A549 (cell line): ENCODE measurements around the gene SORCS3. TPM values are rescaled to one million over a fixed set of nuclear protein-coding genes. Genes with fewer than 3 reads are reported as not detected.

Experiments
- ATAC-seq, 2 experiments: fragments of 200-7000 bp in 1 of 2; fragments of >200 bp in 1 of 2; cut with Nextera tagmentation in 1 of 2; cut with Tn5 transposase in 1 of 2; 3 replicates each; pipeline versions ENCODE4 v1.8.0 to v1.9.1; 2018 to 2020; ENCODE audit warnings: mild to moderate bottlenecking in 1 of 2, moderate library complexity in 1 of 2
- CTCF ChIA-PET: fragments of 300-600 bp; sonication (Branson Sonifier 250); formaldehyde crosslinking; extraction: SDS; loops from one replicate; lab custom pipeline; 2021; ENCODE audit warnings: antibody characterized with exemption, inconsistent platforms; lab: Yijun Ruan, JAX
- POLR2A ChIA-PET: fragments of 350-600 bp; formaldehyde crosslinking; extraction: SDS; loops from one replicate; lab custom pipeline; 2021; ENCODE audit warnings: antibody characterized with exemption, inconsistent platforms; lab: Yijun Ruan, JAX
- DNase-seq, 2 experiments: peaks; one replicate each; pipeline versions ENCODE4 v3.0.0 to v3.0.0-alpha.2; 2011 to 2016; ENCODE audit warnings: low read depth in 1 of 2, low spot score in 1 of 2
- FAIRE-seq: peaks from 2 replicates; lab custom pipeline; 2011; peaks lifted over from hg19 to GRCh38; lab: Jason Lieb, UNC
- H3K27ac ChIP-seq, 2 experiments: fragments of >200 bp; sonication (Bioruptor Twin); formaldehyde crosslinking; 3 replicates each; pipeline ENCODE4 v1.5.1; 2016 to 2017
- H3K4me1 ChIP-seq: fragments of >200 bp; sonication (Bioruptor Twin); formaldehyde crosslinking; 3 replicates; pipeline ENCODE4 v1.6.1; 2016
- H3K4me2 ChIP-seq: fragments of >200 bp; sonication (Bioruptor Twin); formaldehyde crosslinking; 3 replicates; pipeline ENCODE4 v1.6.1; 2016
- H3K4me3 ChIP-seq: fragments of >200 bp; sonication (Bioruptor Twin); formaldehyde crosslinking; 3 replicates; pipeline ENCODE4 v1.5.1; 2016
- H3K9me3 ChIP-seq: fragments of >200 bp; sonication (Bioruptor Twin); formaldehyde crosslinking; 3 replicates; pipeline ENCODE4 v1.6.1; 2016
- ATOH8 ChIP-seq: fragments of 250-450 bp; sonication (Bioruptor Pico); IDR thresholded peaks from 2 replicates; pipeline ENCODE4 v1.5.0; 2020; ENCODE audit warnings: low read depth, mild to moderate bottlenecking, moderate library complexity
- BHLHE40 ChIP-seq: IDR thresholded peaks from 2 replicates; pipeline ENCODE4 v1.6.1; 2012; ENCODE audit warnings: low read depth, low read length, inconsistent platforms
- CBX8 ChIP-seq: fragments of 200-600 bp; sonication (generic); IDR thresholded peaks from 2 replicates; pipeline ENCODE4 v1.6.1; 2016
- CHD2 ChIP-seq: fragments of 150-350 bp; IDR thresholded peaks from 2 replicates; pipeline ENCODE4 v1.6.1; 2014; ENCODE audit warnings: low read length; ENCODE audit not compliant: partially characterized antibody
- E2F6 ChIP-seq: IDR thresholded peaks from 2 replicates; pipeline ENCODE4 v1.6.1; 2012; ENCODE audit warnings: low read depth, borderline replicate concordance
- EHMT2 ChIP-seq: fragments of 200-600 bp; sonication (generic); IDR thresholded peaks from 2 replicates; pipeline ENCODE4 v1.6.1; 2016; ENCODE audit warnings: antibody characterized with exemption, low read depth, mild to moderate bottlenecking, moderate library complexity
- ELK1 ChIP-seq: fragments of 150-350 bp; IDR thresholded peaks from 2 replicates; pipeline ENCODE4 v1.6.1; 2014; ENCODE audit warnings: low read depth, mild to moderate bottlenecking, low read length
- EP300 ChIP-seq, 2 experiments: fragments of >200 bp; sonication (Bioruptor Twin); formaldehyde crosslinking; IDR thresholded peaks; 2 replicates in 1 of 2; 3 replicates in 1 of 2; pipeline ENCODE4 v1.6.1; 2016 to 2017
- HMGXB4 ChIP-seq: fragments of 250-450 bp; sonication (Bioruptor Pico); IDR thresholded peaks from 2 replicates; pipeline ENCODE4 v1.5.0; 2021; ENCODE audit warnings: mild to moderate bottlenecking, moderate library complexity, borderline replicate concordance
- HOXA7 ChIP-seq: fragments of 250-450 bp; sonication (Bioruptor Pico); IDR thresholded peaks from 2 replicates; pipeline ENCODE4 v1.5.0; 2020; ENCODE audit warnings: mild to moderate bottlenecking, moderate library complexity
- HOXB5 ChIP-seq: fragments of 250-450 bp; sonication (Bioruptor Pico); IDR thresholded peaks from 2 replicates; pipeline ENCODE4 v1.5.0; 2020; ENCODE audit warnings: mild to moderate bottlenecking, moderate library complexity
- JUN ChIP-seq, 2 experiments: fragments of >200 bp; sonication (Bioruptor Twin); formaldehyde crosslinking; IDR thresholded peaks; 2 replicates in 1 of 2; 3 replicates in 1 of 2; pipeline ENCODE4 v1.6.1; 2016 to 2017
- KDM5A ChIP-seq: fragments of 200-600 bp; sonication (generic); IDR thresholded peaks from 2 replicates; pipeline ENCODE4 v1.6.1; 2016; ENCODE audit warnings: antibody characterized with exemption, mild to moderate bottlenecking
- MYC ChIP-seq: IDR thresholded peaks from 2 replicates; pipeline ENCODE4 v1.6.1; 2012; ENCODE audit warnings: mild to moderate bottlenecking, inconsistent platforms, low read length, improper control_type of control experiment, borderline replicate concordance
- NPAS2 ChIP-seq: fragments of 250-450 bp; sonication (Bioruptor Pico); IDR thresholded peaks from 2 replicates; pipeline ENCODE4 v1.8.0; 2022; ENCODE audit warnings: mild to moderate bottlenecking, moderate library complexity, borderline replicate concordance
- NR3C1 ChIP-seq: fragments of >200 bp; sonication (Bioruptor Twin); formaldehyde crosslinking; IDR thresholded peaks from 3 replicates; pipeline ENCODE4 v1.6.1; 2017
- POLR2AphosphoS2 ChIP-seq: conservative IDR thresholded peaks from 2 replicates; pipeline ENCODE4 v1.6.1; 2012; ENCODE audit warnings: low read length, improper control_type of control experiment, inconsistent platforms
- SREBF2 ChIP-seq: fragments of 450-650 bp; IDR thresholded peaks from 2 replicates; pipeline ENCODE4 v1.6.1; 2014; ENCODE audit warnings: mild to moderate bottlenecking, moderate library complexity
- USF2 ChIP-seq: fragments of 450-650 bp; IDR thresholded peaks from 2 replicates; pipeline ENCODE4 v1.6.1; 2014; ENCODE audit warnings: antibody characterized with exemption
- ZNF302 ChIP-seq: fragments of 250-450 bp; sonication (Bioruptor Pico); IDR thresholded peaks from 2 replicates; pipeline ENCODE4 v1.9.0; 2021; ENCODE audit warnings: inconsistent platforms, mild to moderate bottlenecking, moderate library complexity
- ZSCAN20 ChIP-seq: fragments of 250-450 bp; sonication (Bioruptor Pico); IDR thresholded peaks from 2 replicates; pipeline ENCODE4 v1.8.0; 2022; ENCODE audit warnings: mild to moderate bottlenecking, moderate library complexity
- WGBS: methylation state at CpG from one replicate; pipeline ENCODE4 v1.1.6; 2017; ENCODE audit errors: missing lambda C conversion rate; 5-methylcytosine and 5-hydroxymethylcytosine counted together
- polyA plus RNA-seq, 4 experiments: library from polyadenylated mRNA; depleted of rRNA in 3 of 4; stranded (reverse); fragments of >200 nt; fragmentation: RNase III in 1 of 4; extraction: RNeasy Plus Mini Kit Qiagen cat#74134 plus additional on column Dnase treatment in 1 of 4; gene quantifications; 2 replicates in 3 of 4; 3 replicates in 1 of 4; pipeline ENCODE4 v1.2.3, GENCODE V29; 2011 to 2017
- TF ChIP-seq, protein P1 (sequence below): fragments of 200-600 bp; sonication (generic); IDR thresholded peaks from 2 replicates; pipeline ENCODE4 v1.6.1; 2016; ENCODE audit warnings: antibody characterized with exemption, mild to moderate bottlenecking, moderate library complexity

The SORCS3 gene
- polyA plus RNA-seq, 2 of the 4 experiments (the other 2 are of a cell fraction) = not detected

DNA sequence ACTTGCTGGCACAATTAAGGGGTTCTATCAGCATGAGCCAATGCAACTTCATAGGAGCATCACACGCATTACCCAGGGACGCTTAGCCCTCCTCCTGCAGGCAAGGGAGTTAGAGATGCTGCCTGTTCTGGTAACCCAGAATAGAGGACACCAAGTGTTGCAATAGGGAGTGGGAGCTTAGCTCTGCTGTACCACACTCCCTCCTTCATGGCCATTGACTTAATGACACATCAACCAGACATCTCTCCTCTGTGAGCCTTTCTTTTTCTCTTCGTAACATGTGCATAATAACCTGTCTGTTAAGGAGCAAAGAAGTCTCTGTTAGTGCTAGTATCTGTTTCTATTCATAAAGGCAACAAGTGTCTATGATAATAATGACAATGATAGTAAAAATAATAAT lies 282.4 kb downstream of the SORCS3 start:
- ChIA-PET CTCF (interaction anchor here (1.5 kb wide), 1 partner anchor 37 kb away, joined by 3 read pairs; no protein-coding TSS in a partner anchor), POLR2A (no interaction called here)
- Histone ChIP-seq H3K27ac (no peak overlapping the region), H3K4me1 (no peaks in the 10 kb centered on the region), H3K9me3 (no peaks in the 10 kb centered on the region), H3K4me2 (no peak overlapping the region), H3K4me3 (no peak overlapping the region)
- no peak for ATAC-seq
- no peak for FAIRE-seq
- 14% methylated on average over 3 of the region's 3 CpGs for WGBS
- TF ChIP-seq BHLHE40 (no peak), MYC (no peak), CBX8 (no peak), JUN (IDR thresholded peaks at IDR 0.05) (no peak), ATOH8 (no peak), NR3C1 (no peak), HMGXB4 (CRISPR knock-in tag) (no peak), KDM5A (no peak), EP300 (IDR thresholded peaks at IDR 0.05) (no peak), ZSCAN20 (CRISPR knock-in tag) (no peak), EHMT2 (no peak), USF2 (no peak)
- DNase-seq = no peak

DNA sequence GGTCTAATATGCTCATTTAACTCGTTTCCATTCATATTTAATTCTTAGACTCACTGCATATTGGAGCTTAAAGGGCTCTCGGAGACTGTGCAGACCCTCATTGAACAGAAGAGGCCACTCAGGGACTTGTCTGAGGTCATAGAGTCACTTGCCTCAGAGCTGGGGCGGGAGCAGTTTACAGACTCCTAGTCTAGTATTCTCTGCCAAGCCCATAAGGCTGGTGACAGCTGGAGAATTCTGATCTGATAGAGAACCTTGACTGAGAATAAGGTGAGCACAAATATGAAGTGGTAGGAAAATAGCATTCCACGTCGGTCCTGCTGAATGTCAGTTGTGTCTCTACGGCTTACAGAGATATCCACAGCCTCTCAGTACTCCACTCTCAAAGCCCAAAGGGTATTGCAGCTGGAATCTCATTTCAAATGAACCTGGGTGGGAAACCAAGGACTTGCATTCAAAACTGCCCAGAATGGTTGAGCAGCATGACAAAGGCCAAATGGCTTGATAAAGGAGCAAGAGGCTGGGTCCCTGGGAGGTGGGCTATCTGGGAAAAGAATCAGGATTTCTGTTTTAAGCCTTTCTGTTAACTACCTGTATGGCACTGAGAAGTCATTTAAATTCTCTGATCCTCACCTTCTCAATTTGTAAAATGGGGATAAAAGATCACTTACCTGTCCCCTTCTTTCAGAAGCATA lies 283.2 kb downstream of the SORCS3 start:
- no peak overlapping the region for H3K4me2 ChIP-seq
- H3K4me1 ChIP-seq = no peaks in the 10 kb centered on the region
- no peak for FAIRE-seq
- CTCF ChIA-PET = interaction anchor here (0.7 to 1.7 kb wide), 4 partner anchors 8 to 37 kb away, joined by 3 to 9 read pairs (median 4); no protein-coding TSS in a partner anchor
- no peak overlapping the region for H3K27ac ChIP-seq
- DNase-seq = no peak
- WGBS = 2% methylated on average over 6 of the region's 6 CpGs
- no peak for ATAC-seq
- H3K9me3 ChIP-seq = no peaks in the 10 kb centered on the region
- no peak overlapping the region for H3K4me3 ChIP-seq
- POLR2A ChIA-PET = no interaction called here
- no peak for TF ChIP-seq ZNF302 (CRISPR knock-in tag)
- TF ChIP-seq E2F6 = no peak
- TF ChIP-seq ELK1 = no peak
- TF ChIP-seq HOXB5 = no peak
- no peak for TF ChIP-seq ATOH8
- no peak for TF ChIP-seq POLR2AphosphoS2
- no peak for TF ChIP-seq HOXA7
- TF ChIP-seq NPAS2 = no peak
- no peak for TF ChIP-seq CHD2
- no peak for TF ChIP-seq JUN (IDR thresholded peaks at IDR 0.05)
- TF ChIP-seq, protein P1, sequence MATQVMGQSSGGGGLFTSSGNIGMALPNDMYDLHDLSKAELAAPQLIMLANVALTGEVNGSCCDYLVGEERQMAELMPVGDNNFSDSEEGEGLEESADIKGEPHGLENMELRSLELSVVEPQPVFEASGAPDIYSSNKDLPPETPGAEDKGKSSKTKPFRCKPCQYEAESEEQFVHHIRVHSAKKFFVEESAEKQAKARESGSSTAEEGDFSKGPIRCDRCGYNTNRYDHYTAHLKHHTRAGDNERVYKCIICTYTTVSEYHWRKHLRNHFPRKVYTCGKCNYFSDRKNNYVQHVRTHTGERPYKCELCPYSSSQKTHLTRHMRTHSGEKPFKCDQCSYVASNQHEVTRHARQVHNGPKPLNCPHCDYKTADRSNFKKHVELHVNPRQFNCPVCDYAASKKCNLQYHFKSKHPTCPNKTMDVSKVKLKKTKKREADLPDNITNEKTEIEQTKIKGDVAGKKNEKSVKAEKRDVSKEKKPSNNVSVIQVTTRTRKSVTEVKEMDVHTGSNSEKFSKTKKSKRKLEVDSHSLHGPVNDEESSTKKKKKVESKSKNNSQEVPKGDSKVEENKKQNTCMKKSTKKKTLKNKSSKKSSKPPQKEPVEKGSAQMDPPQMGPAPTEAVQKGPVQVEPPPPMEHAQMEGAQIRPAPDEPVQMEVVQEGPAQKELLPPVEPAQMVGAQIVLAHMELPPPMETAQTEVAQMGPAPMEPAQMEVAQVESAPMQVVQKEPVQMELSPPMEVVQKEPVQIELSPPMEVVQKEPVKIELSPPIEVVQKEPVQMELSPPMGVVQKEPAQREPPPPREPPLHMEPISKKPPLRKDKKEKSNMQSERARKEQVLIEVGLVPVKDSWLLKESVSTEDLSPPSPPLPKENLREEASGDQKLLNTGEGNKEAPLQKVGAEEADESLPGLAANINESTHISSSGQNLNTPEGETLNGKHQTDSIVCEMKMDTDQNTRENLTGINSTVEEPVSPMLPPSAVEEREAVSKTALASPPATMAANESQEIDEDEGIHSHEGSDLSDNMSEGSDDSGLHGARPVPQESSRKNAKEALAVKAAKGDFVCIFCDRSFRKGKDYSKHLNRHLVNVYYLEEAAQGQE = no peak
- no peak for TF ChIP-seq USF2
- TF ChIP-seq SREBF2 = no peak
